T47D (cell line): ENCODE measurements around the gene PANK3.

Experiments used
- DNase-seq, 2 experiments: peaks; one replicate each; pipeline versions ENCODE4 v3.0.0 to v3.0.0-alpha.2; 2011 to 2012; ENCODE audit warnings: low read depth in 1 of 2, low spot score in 1 of 2
- JUND ChIP-seq: IDR thresholded peaks from 2 replicates; pipeline ENCODE4 v1.6.1; 2012; ENCODE audit warnings: low read depth
- in situ Hi-C: cut with HindIII; loops from 2 replicates; pipeline ENCODE4 v1.10.0; 2016; ENCODE audit warnings: low sequenced_read_pairs, low pct_unique_long_range_greater_than_20kb

Gene PANK3

GRCh38 chr5:168529374-168530234 is 49.6 kb downstream of the PANK3 start:
- DNase-seq = no peak
- in situ Hi-C loops = no loop called here
- TF ChIP-seq JUND = no peak

GRCh38 chr5:168528521-168529373 is 50.4 kb downstream of the PANK3 start, which contains the start of gene FBLL1:
Gene FBLL1, plus strand, starts transcription at chr5:168529305. Its CDS starts 200 bp downstream, at chr5:168529505.
- TF ChIP-seq JUND = no peak
- in situ Hi-C loops = no loop called here
- peak in 1 of 2 experiments; percentile 25 for DNase-seq

- no peak for DNase-seq
- TF ChIP-seq JUND = no peak
- in situ Hi-C loops = no loop called here
These were observed 51.3 kb downstream of the PANK3 start for GRCh38 chr5:168527756-168528295.

GRCh38 chr5:168525856-168526255 is 53.3 kb downstream of the PANK3 start:
- no peak for DNase-seq
- no peak for TF ChIP-seq JUND
- in situ Hi-C loops = no loop called here

DNA sequence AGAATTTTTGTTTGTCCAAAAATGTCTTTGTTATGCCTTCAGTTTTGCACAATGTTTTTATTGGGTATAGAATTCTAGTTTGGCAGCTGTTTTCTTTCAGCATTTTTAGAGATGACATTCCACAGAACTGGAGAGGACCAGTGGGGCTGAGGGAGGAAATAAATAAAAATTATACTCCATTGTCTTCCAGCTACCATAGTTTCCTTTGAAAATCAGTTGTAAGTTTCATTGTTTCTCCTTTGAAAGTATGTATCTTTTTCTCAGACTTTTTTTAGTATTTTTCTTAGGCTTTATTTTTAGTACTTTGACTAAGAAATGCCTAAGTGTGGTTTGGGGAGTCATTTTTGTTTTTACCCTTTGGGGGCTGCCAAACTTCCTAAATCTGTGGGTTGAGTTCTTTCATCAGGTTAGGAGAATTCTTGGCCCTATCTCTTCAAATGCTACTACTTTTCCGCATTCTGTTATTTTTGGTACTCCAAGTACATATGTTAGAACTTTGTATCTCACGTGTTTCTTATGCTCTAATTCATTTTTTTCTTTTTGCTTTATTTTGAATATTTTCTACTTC is 65.2 kb downstream of the PANK3 start:
- DNase-seq = no peak
- in situ Hi-C loops = no loop called here
- no peak for TF ChIP-seq JUND

DNA sequence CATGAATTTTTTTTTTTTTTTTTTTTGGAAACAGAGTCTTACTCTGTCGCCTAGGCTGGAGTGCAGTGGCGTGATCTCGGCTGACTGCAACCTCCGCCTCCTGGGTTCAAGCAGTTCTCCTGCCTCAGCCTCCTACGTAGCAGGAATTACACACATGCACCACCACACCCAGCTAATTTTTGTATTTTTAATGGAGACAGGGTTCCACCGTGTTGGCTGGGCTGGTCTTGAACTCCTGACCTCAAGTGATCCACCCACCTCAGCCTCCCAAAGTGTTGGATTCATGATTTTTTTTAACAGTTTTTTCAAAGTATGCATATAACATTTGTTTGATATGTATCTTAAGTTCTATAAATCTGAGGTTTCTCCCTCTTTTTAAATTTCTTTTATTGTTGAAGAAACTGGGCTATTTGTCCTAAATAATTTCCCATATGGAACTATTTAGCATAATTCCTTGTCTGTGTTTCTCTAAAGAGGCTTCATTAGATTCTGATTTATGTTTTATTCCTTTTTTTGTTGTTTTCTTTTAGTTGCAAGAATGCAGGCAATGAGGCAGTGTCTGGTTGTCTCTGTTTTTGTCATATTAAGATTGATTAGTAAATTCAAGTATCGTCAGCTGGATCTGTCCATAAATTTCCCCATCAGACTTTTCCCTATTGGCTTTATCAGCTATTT is 76.5 kb downstream of the PANK3 start:
- no peak for TF ChIP-seq JUND
- in situ Hi-C loops = no loop called here
- no peak for DNase-seq
